Calu3 (cell line): ENCODE measurements around the gene RPL22. TPM values are rescaled to one million over a fixed set of nuclear protein-coding genes. Genes with fewer than 3 reads are reported as not detected.

Experiments used
- BruUV-seq: library from RNA; stranded (reverse); fragments of 400-500 nt; replicated peaks from 2 replicates; lab custom pipeline; 2021; lab: Mats Ljungman, UMichigan
- CTCF ChIA-PET: fragments of 300-600 bp; sonication (Branson Sonifier 250); formaldehyde crosslinking; loops from one replicate; lab custom pipeline; 2022; ENCODE audit warnings: antibody characterized with exemption; lab: Charles Lee
- DNase-seq: peaks from one replicate; pipeline ENCODE4 v3.0.0; 2022
- H3K27ac Mint-ChIP-seq: one replicate; pipeline ENCODE4 v1.8.0; 2022; ENCODE audit warnings: mixed read lengths; ENCODE audit not compliant: unreplicated experiment
- H3K27me3 Mint-ChIP-seq: one replicate; pipeline ENCODE4 v1.8.0; 2022; ENCODE audit warnings: mixed read lengths; ENCODE audit not compliant: unreplicated experiment
- H3K36me3 Mint-ChIP-seq: one replicate; pipeline ENCODE4 v1.8.0; 2022; ENCODE audit warnings: mild to moderate bottlenecking, moderate library complexity, mixed read lengths; ENCODE audit not compliant: insufficient read depth, unreplicated experiment
- H3K4me1 Mint-ChIP-seq: one replicate; pipeline ENCODE4 v1.8.0; 2022; ENCODE audit warnings: mild to moderate bottlenecking, low read depth, mixed read lengths; ENCODE audit not compliant: unreplicated experiment
- H3K4me3 Mint-ChIP-seq: one replicate; pipeline ENCODE4 v1.8.0; 2022; ENCODE audit warnings: mild to moderate bottlenecking, low read depth, moderate library complexity, mixed read lengths; ENCODE audit not compliant: unreplicated experiment
- H3K9me3 Mint-ChIP-seq: one replicate; pipeline ENCODE4 v1.8.0; 2022; ENCODE audit warnings: low read depth, mixed read lengths; ENCODE audit not compliant: unreplicated experiment
- CTCF ChIP-seq: fragments of 200-600 bp; IDR thresholded peaks from one replicate; pipeline ENCODE4 v1.8.0; 2022; ENCODE audit warnings: antibody characterized with exemption; ENCODE audit not compliant: unreplicated experiment
- intact Hi-C: fragments of 100-400 bp; cut with micrococcal nuclease; formaldehyde crosslinking; loops from one replicate; pipeline ENCODE4 v1.10.0; 2022; ENCODE audit not compliant: unreplicated experiment
- total RNA-seq: library from RNA; stranded (reverse); gene quantifications from 2 replicates; pipeline ENCODE4 v1.2.3, GENCODE V29; 2022

RPL22 gene
- total RNA-seq, 1 experiment from 2014 or later = 259 TPM

GRCh38 chr1:6239213-6239752 is 39.9 kb upstream of the RPL22 start:
- Mint-ChIP-seq H3K4me3 (no peak overlapping the region), H3K27me3 (peaks cover 27% of the 10 kb centered on the region)
- no TSS peak for BruUV-seq

GRCh38 chr1:6237093-6237492 is 37.7 kb upstream of the RPL22 start:
- DNase-seq = no peak
- TF ChIP-seq CTCF = no peak
- no peak overlapping the region for H3K4me3 Mint-ChIP-seq
- no peaks in the 10 kb centered on the region for H3K9me3 Mint-ChIP-seq
- H3K4me1 Mint-ChIP-seq = peaks cover 18% of the 10 kb centered on the region
- intact Hi-C loops = no loop called here
- CTCF ChIA-PET = interaction anchor here (1.1 kb wide), 1 partner anchor 161 kb away, joined by 4 read pairs; no protein-coding TSS in a partner anchor
- H3K36me3 Mint-ChIP-seq = peaks cover 29% of the 10 kb centered on the region
- BruUV-seq = no TSS peak
- H3K27me3 Mint-ChIP-seq = peaks cover 15% of the 10 kb centered on the region
- H3K27ac Mint-ChIP-seq = no peak overlapping the region

More at GRCh38 chr1:6239213-6239752, 39.9 kb upstream of the RPL22 start:
- TF ChIP-seq CTCF = no peak
- no peak for DNase-seq
- intact Hi-C loops = no loop called here
- no peaks in the 10 kb centered on the region for H3K9me3 Mint-ChIP-seq
- H3K27ac Mint-ChIP-seq = no peak overlapping the region
- peaks cover 14% of the 10 kb centered on the region for H3K36me3 Mint-ChIP-seq
- peaks cover 5% of the 10 kb centered on the region for H3K4me1 Mint-ChIP-seq
- CTCF ChIA-PET = interaction anchor here (0.8 to 1.1 kb wide), 2 partner anchors 34 to 190 kb away, joined by 3 to 4 read pairs; no protein-coding TSS in a partner anchor

GRCh38 chr1:6235296-6235677 is 35.9 kb upstream of the RPL22 start:
- H3K27ac Mint-ChIP-seq = no peak overlapping the region
- CTCF ChIA-PET = interaction anchor here (1.0 to 1.3 kb wide), 2 partner anchors 10 to 30 kb away, joined by 4 to 13 read pairs; partner anchors contain the start of gene RNF207
- H3K4me1 Mint-ChIP-seq = peaks cover 18% of the 10 kb centered on the region
- H3K9me3 Mint-ChIP-seq = no peaks in the 10 kb centered on the region
- intact Hi-C loops = no loop called here
- H3K27me3 Mint-ChIP-seq = no peaks in the 10 kb centered on the region
- no TSS peak for BruUV-seq
- DNase-seq = no peak
- peaks cover 36% of the 10 kb centered on the region for H3K36me3 Mint-ChIP-seq
- H3K4me3 Mint-ChIP-seq = peak overlapping the region; percentile 78
- TF ChIP-seq CTCF = no peak

GRCh38 chr1:6234502-6235295 is 35.3 kb upstream of the RPL22 start:
- H3K4me1 Mint-ChIP-seq = peaks cover 18% of the 10 kb centered on the region
- no peaks in the 10 kb centered on the region for H3K9me3 Mint-ChIP-seq
- peak overlapping the region; percentile 78 for H3K4me3 Mint-ChIP-seq
- CTCF ChIA-PET = interaction anchor here (1.0 to 1.3 kb wide), 2 partner anchors 10 to 29 kb away, joined by 4 to 13 read pairs; partner anchors contain the start of gene RNF207
- H3K27me3 Mint-ChIP-seq = no peaks in the 10 kb centered on the region
- H3K36me3 Mint-ChIP-seq = peaks cover 36% of the 10 kb centered on the region
- no peak for TF ChIP-seq CTCF
- no TSS peak for BruUV-seq
- no peak for DNase-seq
- intact Hi-C loops = loop anchor here (1.0 kb wide), 1 partner anchor 9 kb away; no protein-coding TSS in a partner anchor
- peak overlapping the region; percentile 52 for H3K27ac Mint-ChIP-seq
